A549 (cell line): ENCODE results near the gene EWSR1. TPM values are rescaled to one million over a fixed set of nuclear protein-coding genes. Genes with fewer than 3 reads are reported as not detected.

ENCODE experiments used
- ATAC-seq, 2 experiments: fragments of 200-7000 bp in 1 of 2; fragments of >200 bp in 1 of 2; cut with Nextera tagmentation in 1 of 2; cut with Tn5 transposase in 1 of 2; 3 replicates each; pipeline versions ENCODE4 v1.8.0 to v1.9.1; 2018 to 2020; ENCODE audit warnings: mild to moderate bottlenecking in 1 of 2, moderate library complexity in 1 of 2
- CTCF ChIA-PET: fragments of 300-600 bp; sonication (Branson Sonifier 250); formaldehyde crosslinking; extraction: SDS; loops from one replicate; lab custom pipeline; 2021; ENCODE audit warnings: antibody characterized with exemption, inconsistent platforms; lab: Yijun Ruan, JAX
- POLR2A ChIA-PET: fragments of 350-600 bp; formaldehyde crosslinking; extraction: SDS; loops from one replicate; lab custom pipeline; 2021; ENCODE audit warnings: antibody characterized with exemption, inconsistent platforms; lab: Yijun Ruan, JAX
- DNase-seq, 2 experiments: peaks; one replicate each; pipeline versions ENCODE4 v3.0.0 to v3.0.0-alpha.2; 2011 to 2016; ENCODE audit warnings: low read depth in 1 of 2, low spot score in 1 of 2
- FAIRE-seq: peaks from 2 replicates; lab custom pipeline; 2011; peaks lifted over from hg19 to GRCh38; lab: Jason Lieb, UNC
- H3K27ac ChIP-seq, 2 experiments: fragments of >200 bp; sonication (Bioruptor Twin); formaldehyde crosslinking; 3 replicates each; pipeline ENCODE4 v1.5.1; 2016 to 2017
- H3K4me1 ChIP-seq: fragments of >200 bp; sonication (Bioruptor Twin); formaldehyde crosslinking; 3 replicates; pipeline ENCODE4 v1.6.1; 2016
- H3K4me2 ChIP-seq: fragments of >200 bp; sonication (Bioruptor Twin); formaldehyde crosslinking; 3 replicates; pipeline ENCODE4 v1.6.1; 2016
- H3K4me3 ChIP-seq: fragments of >200 bp; sonication (Bioruptor Twin); formaldehyde crosslinking; 3 replicates; pipeline ENCODE4 v1.5.1; 2016
- H3K9me3 ChIP-seq: fragments of >200 bp; sonication (Bioruptor Twin); formaldehyde crosslinking; 3 replicates; pipeline ENCODE4 v1.6.1; 2016
- ATOH8 ChIP-seq: fragments of 250-450 bp; sonication (Bioruptor Pico); IDR thresholded peaks from 2 replicates; pipeline ENCODE4 v1.5.0; 2020; ENCODE audit warnings: low read depth, mild to moderate bottlenecking, moderate library complexity
- BCL3 ChIP-seq: fragments of >200 bp; sonication (Bioruptor Twin); formaldehyde crosslinking; IDR thresholded peaks from 3 replicates; pipeline ENCODE4 v1.6.1; 2016
- CHD2 ChIP-seq: fragments of 150-350 bp; IDR thresholded peaks from 2 replicates; pipeline ENCODE4 v1.6.1; 2014; ENCODE audit warnings: low read length; ENCODE audit not compliant: partially characterized antibody
- E2F6 ChIP-seq: IDR thresholded peaks from 2 replicates; pipeline ENCODE4 v1.6.1; 2012; ENCODE audit warnings: low read depth, borderline replicate concordance
- EHMT2 ChIP-seq: fragments of 200-600 bp; sonication (generic); IDR thresholded peaks from 2 replicates; pipeline ENCODE4 v1.6.1; 2016; ENCODE audit warnings: antibody characterized with exemption, low read depth, mild to moderate bottlenecking, moderate library complexity
- FOXS1 ChIP-seq: fragments of 250-450 bp; sonication (Bioruptor Pico); IDR thresholded peaks from 2 replicates; pipeline ENCODE4 v1.5.0; 2020; ENCODE audit warnings: mild to moderate bottlenecking, moderate library complexity
- GATA3 ChIP-seq: IDR thresholded peaks from 2 replicates; pipeline ENCODE4 v1.6.1; 2012; ENCODE audit warnings: borderline replicate concordance
- HOXB13 ChIP-seq: fragments of 250-450 bp; sonication (Bioruptor Pico); IDR thresholded peaks from 2 replicates; pipeline ENCODE4 v1.5.0; 2020; ENCODE audit warnings: low read depth, mild to moderate bottlenecking, moderate library complexity
- MAFK ChIP-seq: fragments of 450-650 bp; IDR thresholded peaks from 2 replicates; pipeline ENCODE4 v1.6.1; 2014; ENCODE audit not compliant: partially characterized antibody
- MAX ChIP-seq: IDR thresholded peaks from 2 replicates; pipeline ENCODE4 v1.6.1; 2012
- POLR2A ChIP-seq: IDR thresholded peaks from 2 replicates; pipeline ENCODE4 v1.6.1; 2012; ENCODE audit warnings: mild to moderate bottlenecking, low read length
- RAD21 ChIP-seq, 2 experiments: fragments of >200 bp in 1 of 2; sonication (Bioruptor Twin) in 1 of 2; formaldehyde crosslinking in 1 of 2; IDR thresholded peaks in 1 of 2; conservative IDR thresholded peaks in 1 of 2; 2 replicates in 1 of 2; 3 replicates in 1 of 2; pipeline ENCODE4 v1.6.1; 2012 to 2018; ENCODE audit warnings: inconsistent platforms in 1 of 2
- RCOR1 ChIP-seq: fragments of 150-350 bp; IDR thresholded peaks from 2 replicates; pipeline ENCODE4 v1.6.1; 2014; ENCODE audit warnings: antibody characterized with exemption, low read length, low read depth
- USF2 ChIP-seq: fragments of 450-650 bp; IDR thresholded peaks from 2 replicates; pipeline ENCODE4 v1.6.1; 2014; ENCODE audit warnings: antibody characterized with exemption
- WGBS: methylation state at CpG from one replicate; pipeline ENCODE4 v1.1.6; 2017; ENCODE audit errors: missing lambda C conversion rate; 5-methylcytosine and 5-hydroxymethylcytosine counted together
- polyA plus RNA-seq, 4 experiments: library from polyadenylated mRNA; depleted of rRNA in 3 of 4; stranded (reverse); fragments of >200 nt; fragmentation: RNase III in 1 of 4; extraction: RNeasy Plus Mini Kit Qiagen cat#74134 plus additional on column Dnase treatment in 1 of 4; gene quantifications; 2 replicates in 3 of 4; 3 replicates in 1 of 4; pipeline ENCODE4 v1.2.3, GENCODE V29; 2011 to 2017

The EWSR1 gene
- polyA plus RNA-seq, 2 of the 4 experiments (the other 2 are of a cell fraction), result 146 to 281 TPM

GRCh38 chr22:29313576-29314466, 45.8 kb downstream of the EWSR1 start:
- Histone ChIP-seq H3K4me2 (no peak overlapping the region), H3K27ac (no peak overlapping the region), H3K4me3 (no peak overlapping the region), H3K4me1 (peaks cover 33% of the 10 kb centered on the region), H3K9me3 (no peaks in the 10 kb centered on the region)
- ChIA-PET POLR2A (no interaction called here), CTCF (interaction anchor here (1.0 to 2.8 kb wide), 9 partner anchors 7 to 157 kb away, joined by 3 to 11 read pairs (median 5); no protein-coding TSS in a partner anchor)
- ATAC-seq (no peak), FAIRE-seq (no peak), DNase-seq (no peak)
- TF ChIP-seq GATA3 (no peak), E2F6 (no peak), BCL3 (no peak), ATOH8 (CRISPR knock-in tag) (no peak), EHMT2 (no peak), FOXS1 (CRISPR knock-in tag) (no peak), HOXB13 (CRISPR knock-in tag) (no peak), RAD21 (conservative IDR thresholded peaks at IDR 0.05 in 1 of 2, IDR thresholded peaks at IDR 0.05 in 1 of 2) (no peak), RCOR1 (no peak), POLR2A (no peak)
- WGBS, result 83% methylated on average over 41 of the region's 51 CpGs

GRCh38 chr22:29314537-29315285, 46.6 kb downstream of the EWSR1 start:
- peak overlapping the region; percentile 42 for H3K4me3 ChIP-seq
- no peaks in the 10 kb centered on the region for H3K9me3 ChIP-seq
- FAIRE-seq (no peak), DNase-seq (no peak), ATAC-seq (peak; percentile 4 to 5; a peak in 3 of 6 replicates)
- peaks cover 24% of the 10 kb centered on the region for H3K4me1 ChIP-seq
- POLR2A ChIA-PET, result no interaction called here
- no peak for TF ChIP-seq USF2
- no peak for TF ChIP-seq MAFK
- TF ChIP-seq MAX, result peak; percentile 17; the same call in 1 of the 2 replicates
- TF ChIP-seq CHD2, result no peak
- WGBS, result 18% methylated on average over 15 of the region's 69 CpGs
- CTCF ChIA-PET, result interaction anchor here (0.6 to 2.2 kb wide), 5 partner anchors 9 to 156 kb away, joined by 3 to 10 read pairs (median 5); no protein-coding TSS in a partner anchor
- H3K27ac ChIP-seq, result peak overlapping the region in 1 of 2 experiments; percentile 59; a peak in 3 of 6 replicates
- H3K4me2 ChIP-seq, result peak overlapping the region; percentile 83
